KMS-11 (cell line): ENCODE data around the gene SLC25A17.

Source experiments
- H2AFZ ChIP-seq: fragments of 200-600 bp; sonication (generic); 2 replicates; pipeline ENCODE4 v1.6.1; 2016; ENCODE audit warnings: antibody characterized with exemption, mixed run types, low read depth
- H3K27ac ChIP-seq: fragments of 200-600 bp; sonication (generic); 2 replicates; pipeline ENCODE4 v1.6.1; 2016; ENCODE audit warnings: mild to moderate bottlenecking, mixed run types
- H3K27me3 ChIP-seq: fragments of 200-600 bp; sonication (generic); 2 replicates; pipeline ENCODE4 v1.6.1; 2017; ENCODE audit warnings: mild to moderate bottlenecking, low read depth, mixed run types, moderate library complexity; ENCODE audit not compliant: insufficient read depth
- H3K36me3 ChIP-seq: fragments of 200-600 bp; sonication (generic); 2 replicates; pipeline ENCODE4 v1.6.1; 2017; ENCODE audit warnings: mild to moderate bottlenecking, mixed run types; ENCODE audit not compliant: insufficient read depth
- H3K4me1 ChIP-seq: fragments of 200-600 bp; sonication (generic); 2 replicates; pipeline ENCODE4 v1.6.1; 2016; ENCODE audit warnings: mild to moderate bottlenecking, low read depth, mixed run types; ENCODE audit not compliant: poor library complexity, severe bottlenecking
- H3K4me2 ChIP-seq: fragments of 200-600 bp; sonication (generic); 2 replicates; pipeline ENCODE4 v1.7.0; 2016; ENCODE audit warnings: mild to moderate bottlenecking, mixed run types
- H3K4me3 ChIP-seq: fragments of 200-600 bp; sonication (generic); IDR thresholded peaks from 2 replicates; pipeline ENCODE4 v1.6.1; 2017; ENCODE audit warnings: low read depth, low read length, mixed read lengths; ENCODE audit not compliant: insufficient read depth
- H3K79me2 ChIP-seq: fragments of 200-600 bp; sonication (generic); 2 replicates; pipeline ENCODE4 v1.6.1; 2016; ENCODE audit warnings: low read depth, mixed run types; ENCODE audit not compliant: insufficient read depth
- H3K9ac ChIP-seq: fragments of 200-600 bp; sonication (generic); 2 replicates; pipeline ENCODE4 v1.6.1; 2016; ENCODE audit warnings: mild to moderate bottlenecking, mixed run types
- H4K20me1 ChIP-seq: fragments of 200-600 bp; sonication (generic); 2 replicates; pipeline ENCODE4 v1.6.1; 2016; ENCODE audit warnings: mild to moderate bottlenecking, mixed run types; ENCODE audit not compliant: insufficient read depth
- CTCF ChIP-seq: fragments of 200-600 bp; sonication (generic); conservative IDR thresholded peaks from 2 replicates; pipeline ENCODE4 v1.6.1; 2017; ENCODE audit warnings: low read depth, mild to moderate bottlenecking, antibody characterized with exemption, low read length, moderate library complexity, mixed read lengths

Gene SLC25A17

DNA sequence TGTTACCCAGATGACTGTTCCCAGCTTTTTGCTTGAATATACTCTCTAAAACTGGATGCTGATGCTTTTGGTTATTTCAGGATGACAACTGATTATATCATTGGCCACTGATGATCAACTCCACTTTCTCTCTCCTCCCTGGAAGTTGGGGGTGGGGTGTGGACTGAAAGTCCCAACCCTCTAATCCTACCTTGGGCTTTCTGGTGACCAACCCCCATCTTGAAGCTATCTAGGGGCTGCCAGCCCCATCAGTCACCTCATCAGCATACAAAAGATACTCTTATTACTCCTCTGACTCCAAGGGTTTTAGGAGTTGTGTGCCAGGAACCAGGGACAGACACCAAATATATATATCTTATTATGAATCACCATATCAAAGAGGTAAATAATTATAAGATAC, 69.3 kb downstream of the SLC25A17 start:
- H3K27me3 ChIP-seq = no peaks in the 10 kb centered on the region
- no peak overlapping the region for H2AFZ ChIP-seq
- H3K27ac ChIP-seq = no peak overlapping the region
- no peaks in the 10 kb centered on the region for H3K4me1 ChIP-seq
- H3K79me2 ChIP-seq = no peaks in the 10 kb centered on the region
- H3K9ac ChIP-seq = no peak overlapping the region
- no peaks in the 10 kb centered on the region for H4K20me1 ChIP-seq
- H3K4me3 ChIP-seq = no peak overlapping the region
- H3K36me3 ChIP-seq = no peaks in the 10 kb centered on the region
- H3K4me2 ChIP-seq = no peak overlapping the region
- TF ChIP-seq CTCF = no peak

DNA sequence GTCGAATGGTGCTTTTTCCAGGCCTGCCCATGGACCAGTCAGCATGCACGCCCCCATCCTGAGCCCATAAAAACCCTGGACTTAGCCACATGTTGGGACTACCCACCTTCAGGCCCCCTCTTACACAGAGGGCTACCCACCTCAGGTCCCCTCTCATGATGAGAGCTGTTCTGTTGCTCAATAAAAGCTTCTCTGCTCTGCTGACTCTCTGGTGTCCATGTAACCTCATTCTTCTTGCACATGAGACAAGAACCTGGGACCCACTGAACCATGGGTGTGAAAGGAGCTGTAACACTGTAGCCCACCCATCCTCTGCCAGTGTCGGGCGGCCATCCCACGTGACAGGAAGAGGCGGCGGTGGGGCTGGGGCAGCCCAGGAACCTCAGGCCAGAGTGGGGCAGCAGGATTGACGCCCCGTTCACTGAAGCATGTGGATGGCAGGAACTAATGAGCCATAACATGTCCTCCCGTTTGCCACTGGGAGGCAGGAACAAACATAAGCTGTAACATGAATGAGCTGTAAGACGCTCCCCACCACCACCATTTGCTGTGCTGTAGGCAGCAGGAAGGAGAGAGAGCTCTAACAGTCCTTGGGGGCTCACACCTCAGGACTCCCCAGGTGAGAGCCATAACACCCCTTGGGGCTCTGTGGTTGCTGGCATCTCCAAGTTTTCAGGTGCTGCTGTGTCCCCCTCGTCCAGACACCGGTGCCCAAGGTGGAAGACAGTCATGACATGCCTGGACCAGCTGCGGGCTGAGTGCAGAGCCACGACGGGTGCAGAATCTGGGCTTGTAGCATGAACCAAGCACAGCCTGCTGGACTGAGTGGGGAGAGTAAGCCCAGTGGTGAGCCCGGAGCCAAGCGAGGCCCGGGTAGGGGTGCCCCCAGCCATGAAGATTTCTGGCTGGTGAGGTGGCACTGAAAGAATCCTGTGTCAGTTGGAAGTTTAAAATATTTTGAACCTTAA, 70.5 kb downstream of the SLC25A17 start:
- no peak for TF ChIP-seq CTCF
- no peak overlapping the region for H3K9ac ChIP-seq

DNA sequence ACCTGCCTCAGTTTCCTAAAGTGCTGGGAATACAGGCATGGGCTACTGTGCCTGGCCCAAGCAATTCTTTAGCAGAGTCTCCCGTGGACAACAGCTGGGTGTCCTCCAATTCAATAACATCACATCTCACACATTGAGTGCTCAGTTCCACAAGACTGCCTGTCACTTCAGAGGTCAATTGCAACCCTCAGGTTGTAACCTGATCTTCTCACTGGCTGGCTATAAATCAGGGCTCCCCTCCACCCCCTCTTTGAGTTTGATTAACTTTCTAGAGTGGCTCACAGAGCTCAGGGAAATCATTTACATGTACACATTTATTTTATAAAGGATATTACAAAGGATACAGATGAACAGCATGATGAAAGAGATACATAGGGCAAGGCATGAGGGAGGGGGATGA, 71.8 kb downstream of the SLC25A17 start:
- Histone ChIP-seq H3K36me3 (no peaks in the 10 kb centered on the region), H2AFZ (no peak overlapping the region), H3K9ac (no peak overlapping the region), H3K4me2 (no peak overlapping the region), H3K4me1 (no peaks in the 10 kb centered on the region), H3K4me3 (no peak overlapping the region), H3K79me2 (no peaks in the 10 kb centered on the region), H3K27ac (no peak overlapping the region), H3K27me3 (no peaks in the 10 kb centered on the region), H4K20me1 (no peaks in the 10 kb centered on the region)
- no peak for TF ChIP-seq CTCF

More for the DNA sequence above, 70.5 kb downstream of the SLC25A17 start:
- Histone ChIP-seq H3K27me3 (no peaks in the 10 kb centered on the region), H3K79me2 (no peaks in the 10 kb centered on the region), H2AFZ (no peak overlapping the region), H4K20me1 (no peaks in the 10 kb centered on the region), H3K27ac (no peak overlapping the region), H3K4me1 (no peaks in the 10 kb centered on the region), H3K4me3 (no peak overlapping the region), H3K36me3 (no peaks in the 10 kb centered on the region), H3K4me2 (no peak overlapping the region)

DNA sequence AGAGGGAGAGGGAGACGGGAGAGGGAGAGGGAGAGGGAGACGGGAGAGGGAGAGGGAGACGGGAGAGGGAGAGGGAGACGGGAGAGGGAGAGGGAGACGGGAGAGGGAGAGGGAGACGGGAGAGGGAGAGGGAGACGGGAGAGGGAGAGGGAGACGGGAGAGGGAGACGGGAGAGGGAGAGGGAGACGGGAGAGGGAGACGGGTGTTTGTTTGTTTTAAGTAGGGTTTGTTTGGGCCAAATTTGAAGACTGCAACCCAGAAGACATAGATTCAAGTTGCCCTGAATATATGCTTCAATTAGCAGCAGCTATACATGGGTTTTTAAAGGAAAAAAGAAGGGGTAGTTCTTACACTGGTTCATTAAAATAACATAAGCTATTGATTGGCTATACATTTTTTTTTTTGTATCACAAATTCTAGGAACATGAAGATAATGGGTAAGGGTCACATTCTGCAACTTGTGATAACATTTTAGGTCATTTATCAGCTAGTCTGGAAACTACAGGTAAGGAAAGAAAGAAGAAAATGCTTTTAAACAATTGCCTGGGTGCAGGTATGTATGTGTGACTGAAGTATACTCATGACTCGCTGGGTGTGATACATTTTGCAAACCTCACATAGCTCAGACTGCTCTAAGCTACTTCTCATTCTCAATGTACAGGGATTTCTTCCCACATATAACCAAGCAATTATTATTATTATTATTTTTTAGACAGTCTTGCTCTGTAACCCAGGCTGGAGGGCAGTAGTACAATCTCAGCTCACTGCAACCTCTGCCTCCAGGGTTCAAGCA, 72.5 kb downstream of the SLC25A17 start:
- Histone ChIP-seq H3K79me2 (no peaks in the 10 kb centered on the region), H2AFZ (no peak overlapping the region), H3K36me3 (no peaks in the 10 kb centered on the region), H3K27me3 (no peaks in the 10 kb centered on the region), H3K27ac (no peak overlapping the region), H3K4me3 (no peak overlapping the region), H3K4me1 (no peaks in the 10 kb centered on the region), H4K20me1 (no peaks in the 10 kb centered on the region), H3K9ac (no peak overlapping the region), H3K4me2 (no peak overlapping the region)
- TF ChIP-seq CTCF = no peak
